Epithelial cell of proximal tubule (primary cell): ENCODE results near the gene PRKAA2. TPM values are rescaled to one million over a fixed set of nuclear protein-coding genes. Genes with fewer than 3 reads are reported as not detected.
A peak's percentile ranks its signal among the peaks of the same experiment; 100 is the strongest.

Experiments used
- DNase-seq: peaks from one replicate; pipeline ENCODE4 v3.0.0-alpha.2; 2011; ENCODE audit warnings: low read depth
- H3K4me3 ChIP-seq: 2 replicates; pipeline ENCODE4 v1.5.1; 2011; ENCODE audit warnings: low read depth, mild to moderate bottlenecking, low read length
- total RNA-seq: library from RNA; depleted of rRNA; stranded (reverse); fragments of >200 nt; gene quantifications from 2 replicates; pipeline ENCODE4 v1.2.3, GENCODE V29; 2015
- TF ChIP-seq, protein P1 (sequence below): conservative IDR thresholded peaks from 2 replicates; pipeline ENCODE4 v1.5.1; 2012; ENCODE audit warnings: low read depth, mild to moderate bottlenecking, low read length

Gene PRKAA2
- total RNA-seq, 1 donor from 2014 or later, result 8.4 TPM

DNA sequence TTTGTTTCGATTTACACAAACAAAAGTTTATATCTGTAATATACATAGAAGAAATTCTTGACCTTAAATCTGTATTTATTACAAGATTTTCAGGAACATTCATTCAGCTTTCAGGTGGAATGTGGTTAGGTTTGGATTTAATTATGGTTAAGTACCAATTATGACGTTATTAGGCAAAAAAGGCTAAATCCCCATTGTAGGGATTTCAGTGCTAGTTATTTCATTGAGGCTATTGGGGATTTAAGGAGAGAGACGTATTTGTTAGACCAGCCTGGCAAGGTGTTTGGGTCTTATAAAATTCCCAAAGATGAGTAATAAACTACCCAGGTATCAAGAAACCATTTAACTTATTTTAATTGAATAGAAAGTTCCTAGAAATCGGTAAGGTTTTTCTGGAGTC is 26.0 kb downstream of the PRKAA2 start:
- TF ChIP-seq, protein P1, sequence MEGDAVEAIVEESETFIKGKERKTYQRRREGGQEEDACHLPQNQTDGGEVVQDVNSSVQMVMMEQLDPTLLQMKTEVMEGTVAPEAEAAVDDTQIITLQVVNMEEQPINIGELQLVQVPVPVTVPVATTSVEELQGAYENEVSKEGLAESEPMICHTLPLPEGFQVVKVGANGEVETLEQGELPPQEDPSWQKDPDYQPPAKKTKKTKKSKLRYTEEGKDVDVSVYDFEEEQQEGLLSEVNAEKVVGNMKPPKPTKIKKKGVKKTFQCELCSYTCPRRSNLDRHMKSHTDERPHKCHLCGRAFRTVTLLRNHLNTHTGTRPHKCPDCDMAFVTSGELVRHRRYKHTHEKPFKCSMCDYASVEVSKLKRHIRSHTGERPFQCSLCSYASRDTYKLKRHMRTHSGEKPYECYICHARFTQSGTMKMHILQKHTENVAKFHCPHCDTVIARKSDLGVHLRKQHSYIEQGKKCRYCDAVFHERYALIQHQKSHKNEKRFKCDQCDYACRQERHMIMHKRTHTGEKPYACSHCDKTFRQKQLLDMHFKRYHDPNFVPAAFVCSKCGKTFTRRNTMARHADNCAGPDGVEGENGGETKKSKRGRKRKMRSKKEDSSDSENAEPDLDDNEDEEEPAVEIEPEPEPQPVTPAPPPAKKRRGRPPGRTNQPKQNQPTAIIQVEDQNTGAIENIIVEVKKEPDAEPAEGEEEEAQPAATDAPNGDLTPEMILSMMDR, result no peak
- no peak overlapping the region for H3K4me3 ChIP-seq
- DNase-seq, result no peak

DNA sequence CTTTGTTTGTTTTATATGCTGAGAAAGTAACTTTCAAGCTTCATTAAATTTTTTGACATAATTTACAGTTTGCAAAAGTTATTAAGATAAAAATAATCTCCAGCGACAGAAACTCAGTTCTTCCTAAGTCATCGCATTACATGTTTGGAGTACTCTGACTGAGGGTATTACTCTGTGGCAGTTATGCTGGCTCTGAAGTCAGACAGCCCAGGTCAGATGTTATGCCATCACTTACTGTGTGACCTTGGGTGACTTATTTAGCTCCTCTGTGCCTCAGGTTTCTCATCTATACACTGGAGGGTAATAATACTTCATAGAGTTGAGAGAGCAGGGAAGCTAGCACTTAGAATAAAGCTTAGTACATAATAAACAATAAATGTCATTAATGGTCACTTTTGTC is 26.4 kb downstream of the PRKAA2 start:
- H3K4me3 ChIP-seq, result no peak overlapping the region
- TF ChIP-seq, protein P1, result no peak
- no peak for DNase-seq

DNA sequence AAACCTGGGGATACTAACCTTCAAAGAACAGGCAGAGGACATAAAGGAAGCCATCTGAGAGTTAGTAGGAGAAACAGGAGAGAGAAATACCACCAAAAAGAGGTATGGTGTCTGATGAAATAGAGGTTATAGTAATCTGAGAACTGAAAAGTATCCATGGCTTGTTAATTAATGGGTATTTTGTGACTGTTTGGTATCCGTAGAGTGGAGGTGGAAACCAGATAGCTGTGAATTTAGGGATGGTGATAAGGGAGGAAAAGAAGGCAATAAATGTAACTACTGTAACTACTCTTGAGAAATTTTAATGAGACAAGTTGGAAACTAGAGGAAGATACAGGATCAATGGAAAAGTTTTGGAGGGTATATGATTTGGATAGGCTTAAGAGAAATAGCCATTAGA is 27.5 kb downstream of the PRKAA2 start:
- no peak for DNase-seq
- TF ChIP-seq, protein P1, result no peak
- no peak overlapping the region for H3K4me3 ChIP-seq

DNA sequence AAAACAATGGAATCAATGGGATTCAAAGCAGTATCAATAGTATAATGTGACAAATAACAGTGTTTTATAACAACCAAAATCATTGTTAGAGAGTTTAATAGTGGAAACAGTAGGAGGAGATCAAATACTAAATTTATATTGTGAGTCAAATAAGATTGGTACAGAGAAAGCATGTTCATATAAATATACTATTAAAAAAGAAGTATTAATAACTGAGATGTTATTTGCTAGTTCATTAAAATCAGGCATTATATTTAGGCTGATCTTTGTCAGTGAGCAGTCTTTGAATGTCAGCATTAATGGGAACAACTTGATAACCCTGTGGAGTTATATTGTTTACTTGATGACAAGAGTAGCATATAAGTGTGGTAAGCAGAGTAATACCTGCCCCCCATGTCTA is 30.6 kb downstream of the PRKAA2 start:
- H3K4me3 ChIP-seq, result no peak overlapping the region
- DNase-seq, result no peak
- TF ChIP-seq, protein P1, result no peak

DNA sequence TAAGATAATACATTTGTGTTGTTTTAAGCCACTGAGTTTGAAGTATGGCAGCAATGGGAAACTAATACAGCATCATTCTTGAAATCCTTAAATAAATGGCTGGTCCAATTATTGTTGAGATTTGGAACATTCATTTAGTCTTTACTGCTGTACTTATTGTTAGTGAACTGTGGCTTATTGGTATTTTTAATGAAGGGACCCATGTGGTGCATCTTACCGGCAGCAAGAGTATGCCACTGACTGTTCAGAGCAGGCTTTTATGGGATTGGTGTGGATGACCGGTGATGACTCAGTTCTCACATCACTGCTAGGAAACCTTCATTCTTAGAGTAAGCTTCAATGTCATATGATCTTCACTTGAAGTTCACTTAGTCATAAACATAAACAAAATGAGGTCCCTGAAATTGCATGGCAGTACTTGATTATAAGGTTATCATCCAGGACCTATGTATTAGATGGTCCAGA is 31.5 kb downstream of the PRKAA2 start:
- TF ChIP-seq, protein P1, result no peak
- no peak overlapping the region for H3K4me3 ChIP-seq
- DNase-seq, result peak; percentile 89

DNA sequence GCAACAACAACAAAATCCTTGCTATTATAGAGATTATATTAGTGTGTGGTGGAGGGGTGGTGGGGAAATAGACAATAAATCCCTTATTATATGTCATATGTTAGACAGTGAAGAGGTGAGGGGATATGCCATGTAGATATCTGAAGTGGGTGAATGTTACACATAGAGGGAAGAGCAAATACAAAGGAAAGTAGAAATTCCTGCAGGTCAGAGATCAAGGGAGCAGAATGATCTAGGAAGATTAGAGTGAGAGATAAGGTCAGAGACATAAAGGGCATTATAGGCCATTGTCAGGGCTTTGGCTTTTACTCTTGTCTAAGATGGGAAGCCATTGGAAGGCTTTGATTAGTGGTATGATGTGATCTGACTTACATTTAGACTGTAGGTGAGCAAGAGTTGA is 38.5 kb downstream of the PRKAA2 start:
- no peak overlapping the region for H3K4me3 ChIP-seq
- TF ChIP-seq, protein P1, result no peak
- DNase-seq, result no peak

DNA sequence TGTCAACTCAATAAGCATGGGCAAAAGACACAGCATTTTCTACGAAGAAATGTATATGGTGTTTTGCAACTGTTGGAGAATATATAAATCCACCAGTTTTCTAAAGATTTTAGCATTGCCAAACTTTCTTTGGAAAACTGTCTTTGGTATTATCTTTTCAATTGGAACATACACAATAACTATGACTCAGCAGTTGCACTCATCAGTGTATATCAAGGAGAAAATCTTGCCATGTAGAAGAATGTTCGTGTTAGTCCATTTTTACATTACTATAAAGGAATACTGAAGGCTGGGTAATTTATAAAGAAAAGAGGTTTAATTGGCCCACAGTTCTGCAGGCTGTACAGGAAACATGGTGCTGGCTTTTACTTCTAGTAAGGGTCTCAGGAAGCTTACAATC is 41.1 kb downstream of the PRKAA2 start:
- DNase-seq, result no peak
- TF ChIP-seq, protein P1, result no peak
- H3K4me3 ChIP-seq, result no peak overlapping the region
